ENCODE results near the gene FMO5. TPM values are rescaled to one million over a fixed set of nuclear protein-coding genes. Genes with fewer than 3 reads are reported as not detected.

Gene FMO5
- total and polyA plus RNA-seq, 12 donors: 4.6 to 28.4 (median 10.4) TPM

- intact Hi-C loops (cut with DNase I): no loop called here
- TF ChIP-seq, protein P1, sequence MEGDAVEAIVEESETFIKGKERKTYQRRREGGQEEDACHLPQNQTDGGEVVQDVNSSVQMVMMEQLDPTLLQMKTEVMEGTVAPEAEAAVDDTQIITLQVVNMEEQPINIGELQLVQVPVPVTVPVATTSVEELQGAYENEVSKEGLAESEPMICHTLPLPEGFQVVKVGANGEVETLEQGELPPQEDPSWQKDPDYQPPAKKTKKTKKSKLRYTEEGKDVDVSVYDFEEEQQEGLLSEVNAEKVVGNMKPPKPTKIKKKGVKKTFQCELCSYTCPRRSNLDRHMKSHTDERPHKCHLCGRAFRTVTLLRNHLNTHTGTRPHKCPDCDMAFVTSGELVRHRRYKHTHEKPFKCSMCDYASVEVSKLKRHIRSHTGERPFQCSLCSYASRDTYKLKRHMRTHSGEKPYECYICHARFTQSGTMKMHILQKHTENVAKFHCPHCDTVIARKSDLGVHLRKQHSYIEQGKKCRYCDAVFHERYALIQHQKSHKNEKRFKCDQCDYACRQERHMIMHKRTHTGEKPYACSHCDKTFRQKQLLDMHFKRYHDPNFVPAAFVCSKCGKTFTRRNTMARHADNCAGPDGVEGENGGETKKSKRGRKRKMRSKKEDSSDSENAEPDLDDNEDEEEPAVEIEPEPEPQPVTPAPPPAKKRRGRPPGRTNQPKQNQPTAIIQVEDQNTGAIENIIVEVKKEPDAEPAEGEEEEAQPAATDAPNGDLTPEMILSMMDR (IDR thresholded peaks at IDR 0.05): no peak
- no peak for TF ChIP-seq POLR2A (IDR thresholded peaks at IDR 0.05)
These were observed 45.6 kb upstream of the FMO5 start for GRCh38 chr1:147270721-147271120.

DNA sequence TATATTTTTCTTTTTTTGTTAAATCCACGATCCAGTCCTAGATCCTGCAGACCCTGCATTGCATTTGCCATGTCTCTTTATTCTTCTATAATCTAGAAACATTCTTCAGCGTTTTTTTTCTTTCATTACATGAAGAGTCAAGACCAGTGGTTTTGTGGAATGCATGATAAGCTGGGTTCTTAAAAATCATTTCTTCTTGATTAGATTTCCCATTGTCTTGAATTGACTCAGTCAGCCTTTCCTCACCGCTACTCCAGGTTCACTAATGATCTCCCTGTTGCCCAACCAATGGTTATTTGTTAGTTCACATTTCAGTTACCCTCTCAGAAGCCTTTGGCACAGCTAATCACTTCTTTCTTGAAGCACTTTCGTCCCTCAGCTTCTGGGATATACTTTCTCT lies 42.6 kb upstream of the FMO5 start:
- no peaks in the 10 kb centered on the region for H3K27me3 ChIP-seq
- peaks cover 0 to 26% of the 10 kb centered on the region in 2 donors for H3K36me3 ChIP-seq (replicated peaks in 1 of 2)
- no peak for DNase-seq
- no peaks in the 10 kb centered on the region for H3K9me3 ChIP-seq (replicated peaks in 1 of 3)
- H3K27ac ChIP-seq: no peak overlapping the region
- WGBS, 4 donors: 94 to 96% (median 96%) methylated on average over 4 of the region's 4 CpGs
- TF ChIP-seq, protein P1 (IDR thresholded peaks at IDR 0.05): no peak
- no peak for TF ChIP-seq POLR2A (IDR thresholded peaks at IDR 0.05)
- no peak overlapping the region for H3K4me3 ChIP-seq
- no peaks in the 10 kb centered on the region for H3K4me1 ChIP-seq (replicated peaks in 1 of 2)
- intact Hi-C loops (cut with DNase I): no loop called here

More at GRCh38 chr1:147270721-147271120, 45.6 kb upstream of the FMO5 start:
- Histone ChIP-seq H3K27ac (no peak overlapping the region), H3K9me3 (replicated peaks in 1 of 3) (no peaks in the 10 kb centered on the region), H3K36me3 (replicated peaks in 1 of 2) (peaks cover 0 to 27% of the 10 kb centered on the region in 2 donors), H3K4me3 (no peak overlapping the region), H3K27me3 (no peaks in the 10 kb centered on the region), H3K4me1 (replicated peaks in 1 of 2) (peaks cover 8 to 14% of the 10 kb centered on the region in 2 donors)
- 58 to 65% (median 59%) methylated on average over 2 of the region's 2 CpGs for WGBS, 4 donors
- DNase-seq: no peak

DNA sequence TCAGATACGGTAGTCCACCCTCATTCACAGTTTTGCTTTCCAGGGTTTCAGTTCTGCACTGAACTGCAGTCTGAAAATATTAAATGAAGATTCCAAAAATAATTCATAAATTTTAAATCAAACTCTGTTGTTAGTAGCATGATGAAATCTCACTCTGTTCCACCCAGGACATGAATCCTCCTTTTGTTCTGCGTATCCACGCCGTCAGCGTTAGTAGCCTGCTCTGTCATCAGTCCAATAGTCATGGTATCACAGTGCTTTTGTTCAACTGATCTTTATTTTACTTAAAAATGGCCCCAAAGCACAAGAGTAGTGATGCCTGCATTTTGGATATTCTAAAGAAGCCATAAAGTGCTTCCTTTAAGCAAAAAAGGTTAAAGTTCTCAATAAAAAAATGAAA lies 41.2 kb upstream of the FMO5 start:
- Histone ChIP-seq H3K36me3 (replicated peaks in 1 of 2) (peaks cover 0 to 29% of the 10 kb centered on the region in 2 donors), H3K4me1 (replicated peaks in 1 of 2) (no peaks in the 10 kb centered on the region), H3K27me3 (no peaks in the 10 kb centered on the region), H3K27ac (no peak overlapping the region), H3K9me3 (replicated peaks in 1 of 3) (no peaks in the 10 kb centered on the region), H3K4me3 (no peak overlapping the region)
- no peak for DNase-seq
- intact Hi-C loops (cut with DNase I): no loop called here
- WGBS, 4 donors: 96 to 97% (median 97%) methylated on average over 5 of the region's 5 CpGs
- TF ChIP-seq, protein P1 (IDR thresholded peaks at IDR 0.05): no peak
- no peak for TF ChIP-seq POLR2A (IDR thresholded peaks at IDR 0.05)

- DNase-seq: no peak
- no peaks in the 10 kb centered on the region for H3K27me3 ChIP-seq
- 79 to 97% (median 84%) methylated on average over 3 of the region's 3 CpGs for WGBS, 4 donors
- intact Hi-C loops (cut with DNase I): no loop called here
- no peaks in the 10 kb centered on the region for H3K9me3 ChIP-seq (replicated peaks in 1 of 3)
- H3K36me3 ChIP-seq (replicated peaks in 1 of 2): peaks cover 0 to 31% of the 10 kb centered on the region in 2 donors
- no peak for TF ChIP-seq POLR2A (IDR thresholded peaks at IDR 0.05)
- TF ChIP-seq, protein P1 (IDR thresholded peaks at IDR 0.05): no peak
- H3K27ac ChIP-seq: no peak overlapping the region
- H3K4me1 ChIP-seq (replicated peaks in 1 of 2): no peaks in the 10 kb centered on the region
- H3K4me3 ChIP-seq: no peak overlapping the region
These were observed 39.1 kb upstream of the FMO5 start for GRCh38 chr1:147264158-147264768.

Data from adrenal gland (tissue), 12 donors.